OCI-LY7 (cell line): Measurements from ENCODE around the gene NAV2.

ENCODE experiments used
- CTCF ChIP-seq: fragments of 200-600 bp; sonication (generic); conservative IDR thresholded peaks from 2 replicates; pipeline ENCODE4 v1.5.1; 2014; ENCODE audit warnings: mild to moderate bottlenecking, antibody characterized with exemption, low read length, moderate library complexity, mixed read lengths
- EZH2phosphoT487 ChIP-seq: fragments of 200-600 bp; sonication (generic); IDR thresholded peaks from 2 replicates; pipeline ENCODE4 v1.6.1; 2018; ENCODE audit warnings: low read depth, borderline replicate concordance, mild to moderate bottlenecking, mixed run types, antibody characterized with exemption, low read length, moderate library complexity, mixed read lengths

GRCh38 chr11:20090654-20091374, 378.2 kb downstream of the NAV2 start:
- TF ChIP-seq CTCF (no peak), EZH2phosphoT487 (no peak)
